Measurements from ENCODE around the gene INHBC. TPM values are rescaled to one million over a fixed set of nuclear protein-coding genes. Genes with fewer than 3 reads are reported as not detected.

Gene INHBC
- total and polyA plus RNA-seq, 7 donors, result not detected

DNA sequence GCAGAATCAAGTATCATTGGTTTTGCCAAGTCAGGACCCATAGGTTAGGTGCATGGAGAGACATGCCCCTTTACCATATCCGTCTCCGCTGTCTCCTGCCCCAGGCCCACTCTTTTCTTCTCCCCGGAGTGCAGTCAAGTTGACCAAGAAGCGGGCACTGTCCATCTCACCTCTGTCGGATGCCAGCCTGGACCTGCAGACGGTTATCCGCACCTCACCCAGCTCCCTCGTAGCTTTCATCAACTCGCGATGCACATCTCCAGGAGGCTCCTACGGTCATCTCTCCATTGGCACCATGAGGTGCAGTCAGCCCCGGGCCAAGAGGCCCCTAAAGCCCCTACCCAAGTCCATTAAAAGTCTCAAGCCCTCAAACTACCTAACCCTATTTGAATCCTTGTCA, 30.0 kb downstream of the INHBC start:
- Histone ChIP-seq H3K4me3 (no peak overlapping the region), H3K9me3 (no peaks in the 10 kb centered on the region), H3K27ac (no peak overlapping the region), H3K4me1 (peaks cover 5 to 33% (median 24%) of the 10 kb centered on the region in 4 donors), H3K36me3 (no peaks in the 10 kb centered on the region), H3K27me3 (peaks cover 0 to 17% (median 0%) of the 10 kb centered on the region in 3 donors)
- DNase-seq, result no peak
- 90 to 94% methylated on average over 12 of the region's 12 CpGs for WGBS, 2 donors
- no peak for TF ChIP-seq EP300 (IDR thresholded peaks at IDR 0.05)
- no peak for TF ChIP-seq POLR2A (IDR thresholded peaks at IDR 0.05)
- no peak for TF ChIP-seq POLR2AphosphoS5 (IDR thresholded peaks at IDR 0.05)
- TF ChIP-seq, protein P1, sequence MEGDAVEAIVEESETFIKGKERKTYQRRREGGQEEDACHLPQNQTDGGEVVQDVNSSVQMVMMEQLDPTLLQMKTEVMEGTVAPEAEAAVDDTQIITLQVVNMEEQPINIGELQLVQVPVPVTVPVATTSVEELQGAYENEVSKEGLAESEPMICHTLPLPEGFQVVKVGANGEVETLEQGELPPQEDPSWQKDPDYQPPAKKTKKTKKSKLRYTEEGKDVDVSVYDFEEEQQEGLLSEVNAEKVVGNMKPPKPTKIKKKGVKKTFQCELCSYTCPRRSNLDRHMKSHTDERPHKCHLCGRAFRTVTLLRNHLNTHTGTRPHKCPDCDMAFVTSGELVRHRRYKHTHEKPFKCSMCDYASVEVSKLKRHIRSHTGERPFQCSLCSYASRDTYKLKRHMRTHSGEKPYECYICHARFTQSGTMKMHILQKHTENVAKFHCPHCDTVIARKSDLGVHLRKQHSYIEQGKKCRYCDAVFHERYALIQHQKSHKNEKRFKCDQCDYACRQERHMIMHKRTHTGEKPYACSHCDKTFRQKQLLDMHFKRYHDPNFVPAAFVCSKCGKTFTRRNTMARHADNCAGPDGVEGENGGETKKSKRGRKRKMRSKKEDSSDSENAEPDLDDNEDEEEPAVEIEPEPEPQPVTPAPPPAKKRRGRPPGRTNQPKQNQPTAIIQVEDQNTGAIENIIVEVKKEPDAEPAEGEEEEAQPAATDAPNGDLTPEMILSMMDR (IDR thresholded peaks at IDR 0.05), result no peak
- intact Hi-C loops (cut with DNase I), result no loop called here

DNA sequence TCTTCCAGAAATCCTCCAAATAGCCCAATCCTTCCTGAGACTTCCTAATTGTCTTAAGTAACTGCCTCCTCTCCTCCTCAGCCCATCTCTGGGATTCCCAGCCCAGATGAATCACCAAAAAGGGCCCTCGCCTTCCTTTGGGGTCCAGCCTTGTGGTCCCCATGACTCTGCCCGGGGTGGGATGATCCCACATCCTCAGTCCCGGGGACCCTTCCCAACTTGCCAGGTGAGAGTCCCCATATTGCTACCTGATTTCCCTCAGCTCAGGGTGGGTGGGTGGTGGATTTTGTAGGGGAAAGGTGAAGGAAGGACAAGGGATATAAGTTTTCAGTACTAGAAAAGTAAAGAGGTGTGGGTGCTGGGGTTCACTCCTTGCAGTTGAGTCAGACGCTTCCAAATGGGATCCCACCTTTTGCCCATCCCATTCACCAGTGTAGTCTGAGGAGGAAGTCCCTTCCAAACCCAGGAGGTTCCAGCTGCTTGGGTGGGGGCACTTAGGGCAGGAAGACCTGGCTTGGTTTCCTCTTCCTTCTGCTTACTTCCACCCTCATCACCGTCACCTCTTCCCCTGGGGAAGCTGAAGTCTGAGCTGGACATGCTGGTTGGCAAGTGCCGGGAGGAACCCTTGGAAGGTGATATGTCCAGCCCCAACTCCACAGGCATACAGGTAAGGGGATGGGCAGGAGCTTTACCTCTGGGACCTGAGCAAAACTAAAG, 30.6 kb downstream of the INHBC start:
- no peak for DNase-seq
- Histone ChIP-seq H3K27ac (no peak overlapping the region), H3K4me3 (no peak overlapping the region), H3K9me3 (no peaks in the 10 kb centered on the region), H3K27me3 (peaks cover 0 to 23% (median 0%) of the 10 kb centered on the region in 3 donors), H3K4me1 (peaks cover 4 to 29% (median 19%) of the 10 kb centered on the region in 4 donors), H3K36me3 (no peaks in the 10 kb centered on the region)
- intact Hi-C loops (cut with DNase I), result no loop called here
- 81 to 83% methylated on average over 6 of the region's 6 CpGs for WGBS, 2 donors
- TF ChIP-seq EP300 (IDR thresholded peaks at IDR 0.05) (no peak), POLR2AphosphoS5 (IDR thresholded peaks at IDR 0.05) (no peak), POLR2A (IDR thresholded peaks at IDR 0.05) (no peak)
- TF ChIP-seq, protein P1 (IDR thresholded peaks at IDR 0.05), result no peak

DNA sequence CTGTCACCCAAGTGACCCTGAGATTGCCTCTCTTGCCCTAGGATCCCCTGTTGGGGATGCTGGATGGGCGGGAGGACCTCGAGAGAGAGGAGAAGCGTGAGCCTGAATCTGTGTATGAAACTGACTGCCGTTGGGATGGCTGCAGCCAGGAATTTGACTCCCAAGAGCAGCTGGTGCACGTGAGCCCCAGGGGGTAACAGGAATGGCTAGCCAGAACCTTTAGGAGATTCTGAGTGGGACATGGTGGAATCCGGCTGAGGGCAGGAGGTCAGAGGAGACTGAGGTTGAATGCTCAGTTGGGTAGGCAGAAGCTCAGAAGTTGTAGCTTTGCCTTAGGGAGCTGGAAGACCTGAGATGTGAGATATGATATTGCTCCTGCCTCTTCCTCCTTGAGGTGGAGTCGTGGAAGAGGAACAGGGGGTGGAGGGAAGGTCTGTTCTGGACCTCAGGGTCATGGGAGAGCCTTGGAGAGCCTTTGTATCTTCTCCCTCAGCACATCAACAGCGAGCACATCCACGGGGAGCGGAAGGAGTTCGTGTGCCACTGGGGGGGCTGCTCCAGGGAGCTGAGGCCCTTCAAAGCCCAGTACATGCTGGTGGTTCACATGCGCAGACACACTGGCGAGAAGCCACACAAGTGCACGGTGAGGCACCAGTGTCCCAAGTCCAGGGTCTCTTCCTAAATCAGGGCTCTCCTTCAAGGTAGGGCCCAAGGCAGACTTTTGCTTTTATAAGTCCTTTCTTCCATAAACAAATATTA, 31.3 kb downstream of the INHBC start:
- H3K4me3 ChIP-seq, result no peak overlapping the region
- intact Hi-C loops (cut with DNase I), result no loop called here
- no peak for DNase-seq
- WGBS, 2 donors, result 74 to 80% methylated on average over 14 of the region's 14 CpGs
- no peak overlapping the region for H3K27ac ChIP-seq
- H3K36me3 ChIP-seq, result no peaks in the 10 kb centered on the region
- TF ChIP-seq POLR2AphosphoS5 (IDR thresholded peaks at IDR 0.05), result no peak
- TF ChIP-seq POLR2A (IDR thresholded peaks at IDR 0.05), result no peak
- no peak for TF ChIP-seq EP300 (IDR thresholded peaks at IDR 0.05)
- TF ChIP-seq, protein P1 (IDR thresholded peaks at IDR 0.05), result no peak
- H3K4me1 ChIP-seq, result peaks cover 4 to 21% (median 12%) of the 10 kb centered on the region in 4 donors
- H3K9me3 ChIP-seq, result no peaks in the 10 kb centered on the region
- H3K27me3 ChIP-seq, result peaks cover 0 to 23% (median 0%) of the 10 kb centered on the region in 3 donors

DNA sequence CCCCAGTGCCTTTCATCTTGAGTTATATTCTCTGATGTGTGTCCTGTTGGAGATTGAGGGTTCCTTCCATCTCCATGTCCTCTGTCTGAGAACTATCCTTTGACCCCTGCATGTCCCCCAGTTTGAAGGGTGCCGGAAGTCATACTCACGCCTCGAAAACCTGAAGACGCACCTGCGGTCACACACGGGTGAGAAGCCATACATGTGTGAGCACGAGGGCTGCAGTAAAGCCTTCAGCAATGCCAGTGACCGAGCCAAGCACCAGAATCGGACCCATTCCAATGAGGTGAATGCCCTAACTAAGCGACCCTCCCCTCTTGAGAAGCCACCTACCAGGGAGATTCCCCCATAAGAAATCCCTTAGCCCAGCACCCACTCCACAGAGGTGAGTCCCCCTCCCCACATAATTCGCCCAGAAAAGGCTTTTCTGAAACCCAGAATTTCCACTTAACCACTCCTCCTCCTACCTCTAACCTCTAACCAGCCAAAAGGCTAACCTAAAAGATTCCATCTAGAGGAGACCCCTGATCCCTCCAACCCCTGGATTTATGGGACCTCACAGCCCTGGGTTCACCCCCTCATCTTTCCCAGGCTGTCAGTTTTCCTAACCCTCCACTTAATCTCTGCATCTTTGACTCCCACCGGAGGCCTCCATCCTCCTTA, 32.8 kb downstream of the INHBC start:
- Histone ChIP-seq H3K4me3 (no peak overlapping the region), H3K4me1 (peaks cover 0 to 7% (median 1%) of the 10 kb centered on the region in 4 donors), H3K27me3 (peaks cover 0 to 30% (median 0%) of the 10 kb centered on the region in 3 donors), H3K36me3 (no peaks in the 10 kb centered on the region), H3K9me3 (no peaks in the 10 kb centered on the region), H3K27ac (no peak overlapping the region)
- 85 to 90% methylated on average over 12 of the region's 12 CpGs for WGBS, 2 donors
- intact Hi-C loops (cut with DNase I), result no loop called here
- DNase-seq, result no peak
- no peak for TF ChIP-seq EP300 (IDR thresholded peaks at IDR 0.05)
- TF ChIP-seq, protein P1 (IDR thresholded peaks at IDR 0.05), result no peak
- TF ChIP-seq POLR2AphosphoS5 (IDR thresholded peaks at IDR 0.05), result no peak
- no peak for TF ChIP-seq POLR2A (IDR thresholded peaks at IDR 0.05)

All from sigmoid colon (tissue), 7 donors.